HG03064 (cell line): ENCODE results near the gene NKTR.

Experiments used
- ATAC-seq: cut with Tn5 transposase; IDR thresholded peaks from one replicate; pipeline ENCODE4 v1.9.1; 2021; ENCODE audit warnings: low read depth; ENCODE audit not compliant: unreplicated experiment

The NKTR gene

DNA sequence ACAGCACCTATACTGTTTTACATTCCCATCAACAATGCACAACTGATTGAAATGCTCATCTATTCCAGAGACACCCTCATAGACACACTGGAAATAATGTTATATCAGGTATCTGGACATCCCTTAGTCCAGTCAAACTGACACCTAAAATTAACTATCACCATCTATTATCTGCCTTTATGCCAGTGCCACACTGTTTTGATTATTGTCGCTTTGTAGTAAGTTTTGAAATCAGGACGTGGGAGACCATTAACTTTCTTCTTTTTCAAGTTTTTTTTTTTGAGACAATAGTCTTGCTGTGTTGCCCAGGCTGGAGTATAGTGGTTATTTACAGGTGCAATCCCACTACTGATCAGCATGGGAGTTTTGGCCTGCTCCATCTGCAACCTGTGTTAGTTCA, 75.4 kb downstream of the NKTR start:
- ATAC-seq: no peak

DNA sequence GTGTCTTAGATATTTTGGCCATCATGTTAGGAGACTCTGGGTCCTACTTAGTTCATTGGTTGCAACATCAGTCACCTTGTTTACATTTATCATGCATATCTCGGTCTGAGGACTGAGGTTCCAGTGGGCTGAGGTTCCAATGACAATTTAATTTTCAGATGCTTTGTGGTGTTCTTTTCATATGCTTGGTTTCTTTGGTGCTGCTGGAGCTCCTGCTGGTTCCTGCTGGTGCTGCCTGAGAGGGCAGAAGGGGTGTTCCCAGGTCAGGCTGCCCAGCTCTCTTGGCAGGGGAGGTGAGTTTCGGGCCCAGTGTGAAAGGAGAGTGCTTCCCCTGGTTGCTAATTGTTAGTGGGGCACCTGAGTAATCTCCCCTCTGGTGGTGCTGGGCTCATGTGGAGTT, 78.0 kb downstream of the NKTR start:
- no peak for ATAC-seq

DNA sequence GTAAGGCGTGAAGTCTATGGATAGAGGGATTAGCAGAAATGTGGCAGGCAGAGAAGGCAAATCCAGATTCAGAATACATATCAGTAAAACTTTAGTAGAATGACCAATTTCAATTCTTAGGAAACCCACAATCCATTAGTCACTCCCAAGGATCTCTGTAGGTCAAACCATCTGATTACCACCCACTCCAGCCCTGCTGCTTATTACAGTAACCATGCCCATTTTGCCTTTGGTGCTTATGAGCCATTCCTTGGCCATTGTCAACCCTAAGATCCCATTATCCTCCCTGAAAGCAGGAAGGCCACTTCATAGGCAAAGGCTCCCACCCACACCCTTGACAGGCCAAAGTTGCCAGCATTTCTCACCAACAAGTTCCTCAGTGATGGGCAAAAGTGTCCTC, 79.8 kb downstream of the NKTR start:
- ATAC-seq: no peak

DNA sequence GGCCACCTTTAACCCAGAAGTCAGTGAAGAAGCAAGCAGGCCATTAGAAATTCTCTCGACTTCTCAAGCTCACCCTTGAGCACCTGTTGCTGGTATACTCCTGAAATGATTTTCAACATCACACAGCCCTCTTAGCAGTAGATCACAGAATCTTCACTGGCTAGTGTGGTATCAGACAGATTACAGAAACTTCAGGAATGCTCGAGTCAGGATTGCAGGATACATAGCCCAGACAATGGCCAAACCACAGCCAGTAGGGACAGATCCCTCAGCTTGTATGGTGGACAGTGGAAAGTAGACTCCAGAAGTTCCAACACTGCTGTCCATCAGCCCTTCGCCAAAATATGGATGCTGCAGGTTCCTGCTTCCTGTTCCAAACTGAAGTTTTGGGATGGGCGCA, 80.3 kb downstream of the NKTR start:
- no peak for ATAC-seq

DNA sequence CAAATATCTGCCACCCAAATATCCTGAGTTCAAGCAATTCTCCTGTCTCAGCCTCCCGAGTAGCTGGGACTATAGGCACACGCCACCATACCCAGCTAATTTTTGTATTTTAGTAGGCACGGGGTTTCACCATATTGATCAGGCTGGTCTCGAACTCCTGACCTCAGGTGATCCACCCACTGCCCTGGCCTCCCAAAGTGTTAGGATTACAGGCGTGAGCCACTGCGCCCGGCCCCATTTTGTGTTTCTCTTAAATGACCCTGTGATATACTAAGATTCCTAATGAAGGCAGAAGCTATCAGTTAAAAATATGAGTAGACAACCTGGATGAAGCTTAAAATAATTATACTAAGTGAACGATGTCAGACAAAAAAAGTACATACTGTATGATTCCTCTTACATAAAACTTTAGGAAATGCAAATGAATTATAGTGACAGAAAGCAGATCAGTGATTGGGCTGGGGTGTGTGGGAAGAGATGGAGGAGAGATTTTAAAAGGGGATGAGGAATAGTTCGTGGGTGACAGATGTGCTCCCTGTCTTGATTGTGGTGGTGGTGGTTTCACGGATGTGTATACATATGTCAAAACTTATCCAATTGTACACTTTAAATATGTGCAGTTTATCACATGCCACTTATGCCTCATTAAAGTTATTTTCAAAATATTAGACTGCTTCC, 81.0 kb downstream of the NKTR start:
- no peak for ATAC-seq

DNA sequence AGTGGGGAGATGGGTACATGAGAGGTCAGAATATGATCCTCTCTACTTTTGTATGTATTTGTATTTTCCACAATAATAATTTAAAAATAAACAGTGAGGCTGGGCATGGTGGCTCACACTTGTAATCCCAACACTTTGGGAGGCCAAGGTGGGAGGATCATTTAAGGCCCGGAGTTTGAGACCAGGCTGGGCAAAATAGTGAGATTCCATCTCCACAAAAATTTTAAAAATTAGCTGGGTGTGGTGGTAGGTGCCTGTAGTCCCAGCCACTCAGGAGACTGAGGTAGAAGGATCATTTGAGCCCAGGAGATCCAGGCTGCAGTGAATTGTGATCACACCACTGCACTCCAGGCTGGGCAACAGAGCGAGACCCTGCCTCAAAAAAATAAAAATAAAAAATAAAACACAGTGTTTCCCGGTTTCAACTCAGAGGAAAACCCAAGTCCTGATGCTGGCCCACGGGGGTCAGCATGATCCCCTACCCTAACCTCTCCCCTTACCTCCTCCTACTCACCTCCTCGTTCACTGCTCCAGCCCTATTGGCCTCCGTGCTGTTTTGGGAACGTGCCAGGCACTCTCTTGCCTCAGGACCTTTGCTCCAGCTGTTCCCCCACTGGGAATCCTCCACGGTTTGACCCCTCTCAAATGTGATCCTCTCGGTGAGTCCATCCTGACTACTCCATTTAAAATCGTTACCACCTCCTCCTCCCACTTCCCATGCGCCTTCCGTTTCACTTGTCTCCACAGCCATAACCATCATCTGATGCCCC, 82.0 kb downstream of the NKTR start:
- no peak for ATAC-seq

DNA sequence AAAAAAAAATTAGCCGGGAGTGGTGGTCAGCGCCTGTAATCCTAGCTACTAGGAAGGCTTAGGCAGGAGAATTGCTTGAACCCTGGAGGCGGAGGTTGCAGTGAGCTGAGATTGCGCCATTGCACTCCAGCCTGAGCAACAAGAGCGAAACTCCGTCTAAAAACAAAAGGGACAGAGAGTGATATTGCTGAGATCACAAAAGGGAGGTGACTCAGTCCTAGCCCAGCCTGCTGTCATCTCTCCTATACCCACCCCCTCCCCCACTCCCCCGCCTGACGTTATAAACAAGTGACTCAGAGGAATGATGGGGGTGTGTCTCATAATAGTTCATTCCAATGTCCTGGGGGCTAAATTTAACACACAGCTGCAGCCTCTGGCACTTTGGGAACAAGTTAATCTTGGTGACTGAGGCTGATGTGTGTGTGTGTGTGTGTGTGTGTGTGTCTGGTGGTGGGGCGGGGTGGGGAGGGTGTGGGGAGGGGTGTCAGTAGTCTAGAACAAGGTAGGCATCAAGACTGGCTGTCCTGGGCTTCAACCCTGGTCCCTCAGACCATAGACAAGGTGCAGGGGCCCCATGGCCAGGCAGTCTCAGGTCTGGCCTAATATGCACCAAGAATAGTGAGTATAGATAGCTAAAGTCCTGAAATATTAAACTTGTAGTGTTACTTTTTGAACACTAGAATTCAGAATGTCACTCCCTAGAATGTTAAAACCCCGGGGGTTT, 83.6 kb downstream of the NKTR start:
- no peak for ATAC-seq

DNA sequence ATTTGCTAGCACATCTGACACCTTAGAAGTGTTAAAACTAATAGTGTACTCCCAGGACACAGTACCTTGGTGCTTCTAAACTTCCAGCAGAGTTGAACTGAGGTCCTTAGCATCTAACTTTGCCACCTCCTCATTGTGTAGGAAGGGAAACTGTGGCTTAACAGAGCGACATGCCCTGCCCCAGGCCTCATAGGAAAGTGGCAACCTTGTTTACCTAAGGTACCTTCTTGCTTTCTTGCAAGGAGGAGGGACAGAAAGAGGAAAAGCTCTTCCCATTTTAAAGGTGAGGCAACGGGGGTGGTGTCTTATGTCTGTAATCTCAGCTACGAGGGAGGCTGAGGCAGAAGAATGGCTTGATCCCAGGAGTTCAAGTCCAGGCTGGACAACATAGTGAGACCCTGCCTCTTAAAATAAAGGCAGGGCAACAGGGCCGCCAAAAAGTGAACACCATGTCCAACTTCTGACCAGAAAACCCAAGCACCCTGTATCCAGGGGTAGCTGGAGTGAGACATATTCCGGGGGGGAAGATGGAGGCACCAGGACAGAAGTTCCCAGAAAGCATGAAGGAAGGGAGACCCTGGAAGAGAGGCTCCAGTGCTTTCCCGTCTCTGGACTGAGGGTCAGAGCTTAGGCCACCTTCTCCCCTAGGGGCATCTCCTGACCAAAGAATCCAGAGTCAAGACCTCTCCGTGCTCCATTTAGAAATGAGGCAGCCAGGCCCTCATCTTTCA, 84.3 kb downstream of the NKTR start:
- ATAC-seq: no peak

DNA sequence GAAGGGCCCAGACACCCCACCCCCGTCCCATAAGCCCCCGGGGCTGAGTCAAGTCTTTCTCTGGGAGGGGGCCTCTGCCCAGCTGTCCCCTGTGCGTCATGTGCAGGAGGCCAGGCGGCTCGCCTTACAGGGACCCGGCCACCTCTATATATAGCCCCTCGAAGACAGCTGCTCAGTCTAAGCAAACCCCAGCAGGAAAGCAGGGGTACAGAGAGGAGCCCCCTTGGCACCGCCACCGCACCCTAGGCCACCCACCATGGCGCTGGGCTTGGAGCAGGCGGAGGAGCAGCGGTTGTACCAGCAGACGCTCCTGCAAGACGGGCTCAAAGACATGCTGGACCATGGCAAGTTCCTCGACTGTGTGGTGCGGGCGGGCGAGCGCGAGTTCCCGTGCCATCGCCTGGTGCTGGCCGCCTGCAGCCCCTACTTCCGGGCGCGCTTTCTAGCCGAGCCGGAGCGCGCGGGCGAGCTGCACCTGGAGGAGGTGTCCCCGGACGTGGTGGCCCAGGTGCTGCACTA, 84.9 kb downstream of the NKTR start, which contains the start of gene KLHL40:
Gene KLHL40, plus strand, starts transcription at position 175 of the 519 bp plus-strand sequence. Its CDS starts 82 bp downstream, at position 257.
- no peak for ATAC-seq

DNA sequence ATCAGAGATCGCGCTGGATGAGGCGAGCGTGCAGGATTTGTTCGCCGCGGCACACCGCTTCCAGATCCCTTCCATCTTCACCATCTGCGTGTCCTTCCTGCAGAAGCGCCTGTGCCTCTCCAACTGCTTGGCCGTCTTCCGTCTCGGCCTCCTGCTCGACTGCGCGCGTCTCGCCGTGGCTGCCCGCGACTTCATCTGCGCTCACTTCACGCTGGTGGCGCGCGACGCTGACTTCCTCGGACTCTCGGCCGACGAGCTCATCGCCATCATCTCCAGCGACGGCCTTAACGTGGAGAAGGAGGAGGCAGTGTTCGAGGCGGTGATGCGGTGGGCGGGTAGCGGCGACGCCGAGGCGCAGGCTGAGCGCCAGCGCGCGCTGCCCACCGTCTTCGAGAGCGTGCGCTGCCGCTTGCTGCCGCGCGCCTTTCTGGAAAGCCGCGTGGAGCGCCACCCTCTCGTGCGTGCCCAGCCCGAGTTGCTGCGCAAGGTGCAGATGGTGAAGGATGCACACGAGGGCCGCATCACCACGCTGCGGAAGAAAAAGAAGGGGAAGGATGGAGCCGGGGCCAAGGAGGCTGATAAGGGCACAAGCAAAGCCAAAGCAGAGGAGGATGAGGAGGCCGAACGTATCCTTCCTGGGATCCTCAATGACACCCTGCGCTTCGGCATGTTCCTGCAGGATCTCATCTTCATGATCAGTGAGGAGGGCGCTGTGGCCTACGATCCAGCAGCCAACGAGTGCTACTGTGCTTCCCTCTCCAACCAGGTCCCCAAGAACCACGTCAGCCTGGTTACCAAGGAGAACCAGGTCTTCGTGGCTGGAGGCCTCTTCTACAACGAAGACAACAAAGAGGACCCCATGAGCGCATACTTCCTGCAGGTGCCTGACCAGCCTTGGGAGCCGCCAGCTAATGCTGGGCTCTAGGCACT, 85.7 kb downstream of the NKTR start:
- ATAC-seq: no peak

DNA sequence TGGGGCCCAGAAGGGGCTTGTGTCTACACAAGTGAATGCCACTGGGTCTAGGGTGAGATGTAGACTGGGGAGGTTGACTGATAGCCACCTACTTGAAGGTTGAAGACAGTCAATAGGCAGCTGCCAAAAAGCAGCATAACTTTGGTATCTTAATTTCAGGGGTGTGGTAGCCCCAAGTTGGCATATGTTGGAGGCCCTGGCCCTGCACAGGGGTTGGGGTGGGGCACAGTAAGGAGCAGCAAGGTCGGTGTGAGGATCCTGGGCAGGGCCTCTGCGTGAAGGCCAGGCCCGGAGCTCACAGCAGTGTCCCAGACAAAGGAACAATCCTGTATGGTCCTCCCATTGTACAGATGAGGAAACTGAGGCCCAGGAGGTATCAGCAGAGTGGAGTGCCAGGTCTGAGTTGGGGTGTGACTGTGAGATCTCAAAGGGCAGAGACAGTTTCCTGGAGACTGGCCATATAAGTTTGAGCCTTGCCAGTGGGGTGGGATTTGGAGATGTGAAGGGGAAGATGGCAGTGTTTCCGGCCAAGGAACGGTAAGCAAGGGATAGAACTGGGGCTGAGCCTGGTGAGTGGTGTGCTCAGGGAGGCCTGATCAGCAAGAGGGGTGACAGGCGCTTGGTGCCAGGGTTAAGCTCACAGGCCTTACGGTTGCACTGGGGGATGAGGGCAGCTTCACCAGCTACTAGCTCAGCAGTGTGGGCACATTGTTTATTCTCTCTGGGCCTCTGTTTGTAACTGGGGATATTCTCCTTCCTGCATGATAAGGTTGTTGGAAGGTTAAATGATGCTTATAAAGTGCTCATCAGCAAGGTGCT, 86.6 kb downstream of the NKTR start:
- no peak for ATAC-seq

DNA sequence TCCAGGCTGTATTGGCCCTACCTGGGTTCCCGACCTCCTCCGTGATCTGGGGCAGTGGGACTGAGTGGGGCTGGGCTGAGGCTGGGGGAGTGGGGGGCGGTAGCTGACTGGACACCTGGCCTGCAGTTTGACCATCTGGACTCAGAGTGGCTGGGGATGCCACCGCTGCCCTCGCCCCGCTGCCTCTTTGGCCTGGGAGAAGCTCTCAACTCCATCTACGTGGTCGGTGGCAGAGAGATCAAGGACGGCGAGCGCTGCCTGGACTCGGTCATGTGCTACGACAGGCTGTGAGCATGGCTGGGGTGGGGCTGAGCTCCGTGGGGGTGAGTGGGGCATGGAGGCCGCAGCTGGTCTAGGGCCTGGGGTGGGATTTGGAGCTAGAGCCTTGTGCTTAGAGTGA, 87.5 kb downstream of the NKTR start:
- no peak for ATAC-seq

DNA sequence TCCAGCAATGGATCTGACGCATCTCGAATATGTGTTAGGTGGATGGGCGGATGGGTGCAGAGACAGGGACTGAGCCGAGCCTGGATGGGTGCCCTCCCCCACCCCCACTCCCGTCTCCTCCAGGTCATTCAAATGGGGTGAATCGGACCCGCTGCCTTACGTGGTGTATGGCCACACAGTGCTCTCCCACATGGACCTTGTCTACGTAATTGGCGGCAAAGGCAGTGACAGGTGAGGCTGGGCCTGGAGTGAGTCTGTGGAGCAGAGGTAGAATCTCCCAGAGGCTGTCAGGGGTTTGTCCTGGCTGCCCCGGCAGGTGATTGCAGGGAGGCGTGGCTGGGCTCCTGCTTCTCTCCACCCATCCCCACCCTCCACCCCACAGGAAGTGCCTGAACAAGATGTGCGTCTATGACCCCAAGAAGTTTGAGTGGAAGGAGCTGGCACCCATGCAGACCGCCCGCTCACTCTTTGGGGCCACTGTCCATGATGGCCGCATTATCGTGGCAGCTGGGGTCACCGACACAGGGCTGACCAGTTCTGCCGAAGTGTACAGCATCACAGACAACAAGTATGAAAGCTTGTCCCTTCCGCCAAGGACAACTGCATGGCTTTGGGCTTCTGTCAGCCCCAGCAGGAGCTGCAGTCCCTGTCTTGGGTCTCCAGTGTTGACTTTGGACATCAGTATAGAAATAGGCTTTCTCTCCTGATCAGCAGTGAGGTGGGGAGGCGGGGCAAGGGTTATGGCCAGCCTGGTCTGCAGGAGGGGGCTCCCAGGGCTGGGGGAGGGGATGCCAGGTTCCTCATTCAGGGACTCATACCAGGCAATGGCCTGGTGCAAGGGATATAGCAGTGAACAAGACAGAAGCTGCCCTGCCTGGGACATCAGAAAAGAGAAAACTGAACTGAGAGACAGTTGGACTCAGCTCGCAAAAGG, 88.3 kb downstream of the NKTR start:
- ATAC-seq: no peak

DNA sequence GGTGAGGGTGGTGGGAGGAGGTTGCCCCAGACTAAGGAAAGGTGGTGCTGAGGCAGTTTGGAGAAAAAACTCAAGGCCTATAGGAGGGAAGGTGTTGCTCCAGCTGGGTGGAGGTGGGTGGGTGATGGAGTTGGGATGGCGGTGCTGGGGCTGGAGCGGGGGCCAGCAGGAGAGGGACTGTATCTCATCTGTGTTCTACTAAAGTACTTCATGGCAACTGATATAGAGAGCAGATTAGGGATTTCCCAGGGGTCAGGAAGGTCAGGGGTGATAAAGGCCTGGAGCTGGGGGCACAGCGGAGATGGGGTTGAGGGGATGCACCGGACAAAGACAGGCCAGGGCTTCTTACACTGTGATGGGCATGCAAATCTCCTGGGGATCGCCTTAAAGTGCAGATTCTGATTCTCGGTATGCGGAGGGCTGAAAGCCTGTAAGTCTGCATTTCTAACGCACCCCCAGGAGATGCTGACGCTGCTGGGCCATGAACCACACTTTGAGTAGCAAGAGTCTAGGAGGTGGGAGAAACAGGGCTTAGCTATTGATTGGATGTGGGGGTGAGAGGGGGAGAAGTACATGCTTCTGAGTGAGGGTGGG, 89.0 kb downstream of the NKTR start:
- ATAC-seq: no peak

DNA sequence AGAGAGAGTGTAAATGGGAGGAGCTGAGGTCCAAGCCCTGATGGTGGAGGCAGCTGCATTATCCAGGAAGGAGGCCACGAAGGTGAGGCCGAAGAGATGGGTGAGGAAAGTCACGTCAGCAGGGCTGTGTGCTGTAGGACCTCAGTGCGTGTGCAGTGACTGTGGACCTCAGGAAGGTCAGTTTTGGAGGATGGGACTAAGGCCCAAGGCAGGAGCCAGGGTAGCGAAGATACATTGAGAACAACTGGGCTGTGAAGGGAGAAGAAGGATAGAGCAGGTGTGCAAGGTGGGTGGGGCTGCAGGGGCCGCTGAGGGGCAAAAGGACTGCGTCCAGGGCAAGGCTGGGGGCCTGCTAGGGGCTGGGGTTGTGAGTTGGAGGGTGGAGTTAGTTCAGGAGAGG, 89.7 kb downstream of the NKTR start:
- ATAC-seq: no peak

DNA sequence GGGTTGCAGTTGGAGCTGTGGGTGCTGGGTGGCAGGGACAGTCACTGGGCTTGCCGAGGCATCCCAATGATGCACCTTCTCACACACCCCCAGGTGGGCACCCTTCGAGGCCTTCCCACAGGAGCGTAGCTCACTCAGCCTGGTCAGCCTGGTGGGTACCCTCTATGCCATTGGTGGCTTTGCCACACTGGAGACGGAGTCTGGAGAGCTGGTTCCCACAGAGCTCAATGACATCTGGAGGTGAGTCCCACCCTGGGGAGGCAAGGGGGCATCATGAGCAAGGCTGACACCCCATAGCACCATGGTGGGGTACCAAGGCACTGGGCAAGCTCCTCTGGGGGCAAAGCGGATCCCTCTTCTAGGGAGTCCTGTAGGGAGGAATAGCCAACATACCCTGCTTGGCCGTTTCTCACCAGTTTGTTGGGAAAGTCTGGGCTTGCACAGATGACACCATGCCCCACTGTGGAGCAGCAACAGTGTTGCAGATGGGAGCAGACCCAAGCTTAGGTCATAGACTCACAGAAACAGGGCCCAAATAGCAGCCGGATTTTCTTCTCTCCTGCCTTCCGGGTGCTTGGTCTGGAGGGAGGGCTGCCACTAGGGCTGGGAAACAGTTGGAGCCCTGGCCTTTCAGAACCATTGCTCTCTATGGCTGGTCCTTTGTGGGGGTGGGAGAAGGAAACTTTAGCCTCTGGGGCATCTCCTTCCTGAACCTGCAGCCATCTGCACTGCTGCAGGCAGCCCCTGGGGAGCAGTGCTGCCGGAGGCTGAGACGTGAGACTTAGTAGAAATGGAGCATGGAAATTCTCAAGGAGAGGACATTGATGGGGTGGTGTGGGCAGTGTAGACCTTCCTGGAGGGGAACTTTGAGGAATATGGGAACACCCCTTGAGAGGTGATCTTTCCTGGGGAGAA, 90.5 kb downstream of the NKTR start:
- ATAC-seq: no peak
